Hematopoietic multipotent progenitor cell treated with erythropoietin and hydrocortisone succinate and interleukin-3 and kit ligand, for 8 days (in vitro differentiated cells): ENCODE results near the gene SUOX.
"Not testable (repeated sequence)": the region's sequence is repeated elsewhere in the genome, so short reads cannot be mapped to it uniquely, and the experiment has no call there.

Experiments used
- DNase-seq: peaks from one replicate; pipeline ENCODE4 v3.0.0-alpha.2; 2015

Gene SUOX

GRCh38 chr12:55984861-55985260, 12.2 kb upstream of the SUOX start:
- no peak for DNase-seq

GRCh38 chr12:55985341-55985740, 11.7 kb upstream of the SUOX start:
- no peak for DNase-seq

DNA sequence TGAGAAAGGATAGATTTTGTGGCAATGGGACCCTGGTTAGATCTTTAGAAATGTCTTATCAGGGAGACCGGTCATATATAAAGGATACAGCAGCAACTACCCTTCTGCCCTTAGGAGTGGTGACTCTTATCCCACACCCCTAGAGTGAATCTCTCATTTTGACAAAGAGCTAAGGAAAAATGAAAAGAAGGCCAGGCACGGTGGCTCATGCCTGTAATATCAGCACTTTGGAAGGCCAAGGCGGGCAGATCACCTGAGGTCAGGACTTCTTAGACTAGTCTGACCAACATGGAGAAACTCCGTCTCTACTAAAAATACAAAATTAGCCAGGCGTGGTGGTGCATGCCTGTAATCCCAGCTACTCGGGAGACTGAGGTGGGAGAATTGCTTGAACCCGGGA, 11.1 kb upstream of the SUOX start:
- DNase-seq = not testable (repeated sequence)

GRCh38 chr12:55991110-55991509, 6.0 kb upstream of the SUOX start:
- no peak for DNase-seq

- DNase-seq = no peak
Observed at GRCh38 chr12:55993230-55993853, 3.7 kb upstream of the SUOX start.

DNA sequence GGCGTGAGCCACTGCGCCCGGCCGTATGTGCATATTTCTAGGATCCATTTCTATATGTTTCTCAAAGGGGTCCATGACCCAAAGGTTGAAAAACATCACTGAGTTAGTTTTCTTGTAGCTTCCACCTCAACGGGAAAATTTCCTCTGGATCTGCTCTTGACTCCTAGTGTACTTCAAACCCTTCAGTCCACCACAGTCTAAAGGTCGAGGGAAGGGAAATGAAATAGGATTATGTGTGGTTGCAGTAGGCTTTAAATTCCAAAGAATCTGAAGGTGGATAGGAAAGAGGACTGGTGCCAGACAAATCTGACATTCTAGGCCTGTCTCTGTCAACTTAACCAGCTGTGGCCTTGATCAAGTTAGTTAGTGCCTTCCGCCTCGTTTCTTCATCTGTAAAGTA, 1.7 kb upstream of the SUOX start:
- no peak for DNase-seq

DNA sequence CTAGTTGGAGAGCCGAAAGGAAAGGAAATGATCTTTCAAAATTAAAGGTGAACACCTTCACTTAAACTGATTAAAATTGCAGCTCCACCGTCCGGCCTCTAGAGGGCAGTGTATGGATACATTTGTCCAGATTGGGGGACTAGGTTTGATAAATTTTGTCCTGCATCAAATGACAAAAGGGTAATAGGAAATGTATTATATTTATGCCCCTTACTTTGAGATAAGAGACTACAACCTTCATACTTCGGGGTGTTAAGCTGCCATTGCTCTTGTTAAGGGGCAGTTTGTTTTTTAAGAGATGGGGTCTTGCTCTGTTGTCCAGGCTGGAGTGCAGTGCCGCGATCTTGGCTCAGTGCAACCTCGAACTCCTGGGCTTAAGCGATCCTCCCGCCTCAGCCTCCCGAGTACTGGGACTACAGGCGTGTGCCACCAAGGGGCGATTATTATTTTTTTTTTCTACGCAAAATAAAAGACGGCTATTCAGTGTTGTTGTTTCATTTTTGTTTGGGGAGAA, 818 bp upstream of the SUOX start:
- DNase-seq = peak; percentile 88

DNA sequence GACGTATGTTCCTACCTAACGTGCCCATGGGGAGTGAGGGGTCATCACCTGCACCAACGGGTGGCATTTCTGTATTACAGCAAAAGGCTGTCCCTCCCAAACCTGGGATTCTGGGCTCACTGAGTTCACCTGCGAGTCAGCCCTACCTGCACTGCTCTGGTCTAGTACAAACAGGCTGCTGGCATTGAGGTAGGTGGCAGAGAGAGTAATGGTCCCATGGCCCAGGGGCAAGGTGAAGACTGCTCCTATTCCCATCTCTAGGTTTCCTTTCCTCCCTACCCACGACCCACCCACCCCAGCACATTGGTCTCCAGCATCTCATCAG, 421 bp downstream of the SUOX start:
- DNase-seq = no peak

- DNase-seq = peak; percentile 50
Observed at GRCh38 chr12:55999522-55999921, 2.4 kb downstream of the SUOX start.

DNA sequence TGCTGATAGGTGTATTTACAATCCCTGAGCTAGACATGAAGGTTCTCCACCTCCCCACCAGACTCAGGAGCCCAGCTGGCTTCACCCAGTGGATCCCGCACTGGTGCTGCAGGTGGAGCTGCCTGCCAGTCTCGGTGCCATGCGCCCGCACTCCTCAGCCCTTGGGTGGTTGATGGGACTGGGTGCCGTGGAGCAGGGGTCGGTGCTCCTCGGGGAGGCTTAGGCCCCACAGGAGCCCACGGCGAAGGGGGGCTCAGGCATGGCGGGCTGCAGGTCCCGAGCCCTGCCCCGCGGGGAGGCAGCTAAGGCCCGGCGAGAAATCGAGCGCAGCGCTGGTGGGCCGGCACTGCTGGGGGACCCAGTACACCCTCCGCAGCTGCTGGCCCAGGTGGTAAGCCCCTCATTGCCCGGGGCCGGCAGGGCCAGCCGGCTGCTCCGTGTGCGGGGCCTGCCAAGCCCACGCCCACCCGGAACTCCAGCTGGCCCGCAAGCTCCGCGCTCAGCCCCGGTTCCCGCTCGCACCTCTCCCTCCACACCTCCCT, 3.0 kb downstream of the SUOX start:
- not testable (repeated sequence) for DNase-seq

GRCh38 chr12:56001487-56002100, 4.5 kb downstream of the SUOX start:
- DNase-seq = no peak

GRCh38 chr12:56003376-56003775, 6.3 kb downstream of the SUOX start:
- not testable (repeated sequence) for DNase-seq

DNA sequence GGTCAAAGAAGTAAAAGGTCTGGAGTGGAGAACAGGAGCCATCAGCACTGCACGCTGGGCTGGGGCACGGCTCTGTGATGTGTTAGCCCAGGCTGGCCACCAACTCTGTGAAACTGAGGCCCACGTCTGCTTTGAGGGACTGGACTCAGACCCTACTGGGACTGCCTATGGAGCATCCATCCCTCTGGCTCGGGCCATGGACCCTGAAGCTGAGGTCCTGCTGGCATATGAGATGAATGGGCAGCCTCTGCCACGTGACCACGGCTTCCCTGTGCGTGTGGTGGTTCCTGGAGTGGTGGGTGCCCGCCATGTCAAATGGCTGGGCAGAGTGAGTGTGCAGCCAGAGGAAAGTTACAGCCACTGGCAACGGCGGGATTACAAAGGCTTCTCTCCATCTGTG, 7.1 kb downstream of the SUOX start:
- no peak for DNase-seq

DNA sequence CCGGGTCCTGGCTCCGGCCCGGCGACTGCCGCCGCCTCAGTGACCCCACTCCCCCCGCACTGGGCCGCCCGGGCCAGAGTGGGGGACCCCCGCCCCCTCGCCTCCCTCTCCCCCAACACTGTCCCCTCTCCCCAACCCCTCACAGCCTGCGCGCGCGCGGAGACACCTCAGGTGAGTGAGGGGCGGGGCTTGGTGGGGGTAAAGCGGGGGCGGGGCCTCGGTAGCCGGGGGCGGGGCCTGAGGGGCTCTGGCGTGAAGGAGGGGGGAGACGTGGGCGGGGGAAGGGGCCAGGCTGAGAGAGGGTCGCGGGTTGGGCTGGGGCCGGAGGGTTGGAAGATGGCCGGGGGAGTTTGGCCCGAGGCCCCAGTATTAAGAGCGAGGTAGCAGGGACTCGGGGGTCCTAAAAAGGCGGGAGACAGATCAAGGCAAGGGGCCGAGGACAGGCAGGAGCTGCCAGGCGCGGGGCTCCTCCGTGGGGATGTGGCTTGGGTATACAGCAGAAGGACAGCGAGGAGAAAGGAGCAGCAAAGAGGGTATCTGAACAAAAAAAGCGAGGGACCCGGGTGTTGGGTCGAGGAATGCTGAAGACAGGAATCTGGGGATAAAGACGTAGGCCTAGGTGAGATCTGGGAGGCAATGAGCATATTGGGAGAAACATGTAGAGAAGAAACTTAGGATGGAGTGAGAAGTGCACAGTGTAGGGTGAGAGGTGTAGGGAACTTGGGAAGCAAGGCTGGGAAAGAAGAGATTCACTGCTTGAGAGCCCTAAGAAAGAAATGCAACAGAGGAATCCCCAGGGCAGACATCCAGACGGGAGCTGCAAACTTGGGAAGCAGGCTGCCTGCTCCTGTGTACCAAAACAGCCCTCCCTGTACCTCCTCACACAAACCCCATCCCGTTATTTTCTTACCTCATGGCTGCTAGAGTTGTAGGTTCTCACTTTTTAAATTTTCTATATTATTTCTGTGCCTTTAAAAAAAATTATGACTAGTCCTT, 10.8 kb downstream of the SUOX start:
- peak; percentile 21 for DNase-seq

- DNase-seq = no peak
Observed at GRCh38 chr12:56010111-56010570, 13.1 kb downstream of the SUOX start.

DNA sequence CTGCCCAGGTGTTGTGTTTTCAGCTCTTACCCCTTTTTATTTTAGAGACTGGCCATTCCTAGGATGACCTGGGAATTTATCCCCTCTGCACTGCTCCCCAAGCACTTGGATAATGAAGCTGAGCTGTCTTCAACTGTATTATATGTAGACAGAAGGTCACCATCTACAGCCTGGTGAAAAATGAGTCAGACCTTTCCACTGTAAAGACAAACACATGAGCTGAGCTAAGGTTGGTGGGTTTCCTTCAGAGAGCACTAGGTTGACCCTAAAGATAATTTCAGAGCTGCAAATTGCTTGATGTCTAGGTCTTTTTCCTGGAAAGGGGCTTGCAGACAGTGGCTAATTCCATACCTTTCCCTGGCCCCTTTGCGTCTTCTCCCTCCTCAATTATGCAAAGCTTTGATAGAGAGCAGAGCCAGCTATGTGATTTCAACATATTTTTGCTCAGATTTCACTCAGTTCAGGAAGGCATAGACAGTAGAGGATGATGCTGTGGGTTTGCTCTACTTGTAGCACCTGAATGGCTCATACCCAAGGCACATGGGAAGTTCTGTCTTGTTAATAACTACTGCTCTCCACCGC, 14.5 kb downstream of the SUOX start:
- DNase-seq = no peak

DNA sequence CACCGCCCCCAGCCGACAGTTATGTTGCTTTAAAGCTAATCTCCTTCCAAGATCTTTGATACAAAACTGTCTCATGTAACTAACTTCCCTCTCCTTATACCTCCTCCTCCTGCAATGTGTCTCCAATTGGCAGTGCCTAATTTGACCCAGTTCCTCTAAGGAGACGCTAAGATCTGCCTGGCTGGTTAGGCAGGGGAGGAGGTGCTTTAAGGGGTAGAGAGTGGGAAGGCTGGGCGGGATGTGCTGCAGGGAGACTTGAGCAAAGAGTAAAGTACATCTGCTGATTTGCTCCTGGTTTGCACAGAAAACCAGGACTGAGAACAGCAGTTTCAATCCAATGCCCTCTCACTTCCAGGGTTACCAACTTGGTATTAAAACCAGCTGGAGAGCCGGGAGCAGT, 16.4 kb downstream of the SUOX start:
- DNase-seq = no peak

GRCh38 chr12:56014205-56014604, 17.1 kb downstream of the SUOX start:
- DNase-seq = no peak

- DNase-seq = no peak
Observed at GRCh38 chr12:56017181-56017580, 20.1 kb downstream of the SUOX start.

DNA sequence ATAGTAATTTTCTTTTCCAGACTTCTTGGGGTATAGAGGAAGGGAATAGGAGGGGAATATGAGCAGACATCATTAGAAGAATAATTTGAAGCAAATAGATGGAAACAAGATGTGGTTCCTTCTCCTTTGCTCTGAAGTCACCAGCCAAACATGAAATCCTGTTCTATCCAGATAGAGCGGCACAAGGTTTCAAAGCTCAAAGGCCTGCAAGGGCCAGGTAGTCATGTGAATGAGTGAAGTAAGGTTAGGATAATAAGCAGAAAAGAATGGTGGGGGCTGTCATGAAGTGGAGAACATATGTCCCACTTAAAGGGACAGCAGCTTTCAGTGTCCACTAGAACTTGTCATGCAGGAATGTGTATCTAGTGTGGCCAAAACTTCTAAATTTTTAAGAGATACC, 21.3 kb downstream of the SUOX start:
- no peak for DNase-seq

GRCh38 chr12:56020423-56021184, 23.5 kb downstream of the SUOX start, which contains the start of gene IKZF4:
TSS of gene IKZF4 (plus strand) at chr12:56021043. CDS start at chr12:56021494, 451 bp downstream.
- DNase-seq = peak; percentile 74
